ENCODE measurements around the gene AK5.

The AK5 gene

GRCh38 chr1:77473690-77474089, 191.9 kb downstream of the AK5 start:
- H3K9me3 ChIP-seq (ENCODE audit: insufficient read depth, low read depth, low read length), result no peaks in the 10 kb centered on the region
- no peaks in the 10 kb centered on the region for H3K79me2 ChIP-seq (ENCODE audit: insufficient read depth, low read length)
- H3K9me2 ChIP-seq (replicated peaks; ENCODE audit: low read depth, low read length), result no peaks in the 10 kb centered on the region
- TF ChIP-seq EZH2phosphoT487 (IDR thresholded peaks at IDR 0.05; ENCODE audit: borderline replicate concordance) (no peak), CTCF (conservative IDR thresholded peaks at IDR 0.05; ENCODE audit: low read length) (no peak)
- H3K27me3 ChIP-seq (ENCODE audit: insufficient read depth, low read length, poor library complexity, severe bottlenecking), result no peaks in the 10 kb centered on the region
- H3K9ac ChIP-seq (ENCODE audit: low read depth, low read length, poor library complexity, severe bottlenecking), result no peak overlapping the region
- no peaks in the 10 kb centered on the region for H3K36me3 ChIP-seq (ENCODE audit: insufficient read depth, low read length)
- no peak overlapping the region for H3K4me3 ChIP-seq (ENCODE audit: low read length, poor library complexity, severe bottlenecking)
- no peaks in the 10 kb centered on the region for H3K4me1 ChIP-seq (ENCODE audit: insufficient read depth, low read length, poor library complexity, severe bottlenecking)
- H3K4me2 ChIP-seq (ENCODE audit: low read depth, low read length, poor library complexity, severe bottlenecking), result no peak overlapping the region
- H4K20me1 ChIP-seq (ENCODE audit: insufficient read depth, low read length, poor library complexity, severe bottlenecking), result no peaks in the 10 kb centered on the region
- no peak overlapping the region for H2AFZ ChIP-seq (ENCODE audit: low read length)
- no peaks in the 10 kb centered on the region for H3F3A ChIP-seq (ENCODE audit: low read depth)

GRCh38 chr1:77475641-77476040, 193.8 kb downstream of the AK5 start:
- H3K4me3 ChIP-seq (ENCODE audit: low read length, poor library complexity, severe bottlenecking), result no peak overlapping the region
- H3K9ac ChIP-seq (ENCODE audit: low read depth, low read length, poor library complexity, severe bottlenecking), result no peak overlapping the region

DNA sequence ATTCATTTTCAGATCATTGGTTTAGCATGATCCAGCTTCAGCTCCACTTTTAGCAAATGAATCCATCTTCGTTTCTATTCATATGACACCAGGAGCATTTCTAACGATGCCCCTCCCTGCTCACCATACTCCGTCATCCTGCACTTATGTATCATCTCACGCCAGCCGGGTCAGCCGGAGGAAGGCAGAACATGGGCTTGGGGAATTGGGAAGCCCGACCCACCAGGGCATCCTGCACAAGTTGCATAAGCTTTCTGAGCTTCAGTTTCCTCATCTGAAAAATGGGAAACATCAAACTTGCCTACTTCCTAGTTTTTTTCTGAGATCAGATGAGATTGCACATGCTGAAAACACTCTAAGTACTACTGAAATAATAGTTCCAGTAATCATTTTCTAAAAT, 194.7 kb downstream of the AK5 start:
- Histone ChIP-seq H3K36me3 (ENCODE audit: insufficient read depth, low read length) (no peaks in the 10 kb centered on the region), H3F3A (ENCODE audit: low read depth) (no peaks in the 10 kb centered on the region), H3K9ac (ENCODE audit: low read depth, low read length, poor library complexity, severe bottlenecking) (no peak overlapping the region), H3K79me2 (ENCODE audit: insufficient read depth, low read length) (no peaks in the 10 kb centered on the region), H4K20me1 (ENCODE audit: insufficient read depth, low read length, poor library complexity, severe bottlenecking) (no peaks in the 10 kb centered on the region), H3K4me3 (ENCODE audit: low read length, poor library complexity, severe bottlenecking) (no peak overlapping the region), H3K9me3 (ENCODE audit: insufficient read depth, low read depth, low read length) (no peaks in the 10 kb centered on the region), H3K9me2 (replicated peaks; ENCODE audit: low read depth, low read length) (no peaks in the 10 kb centered on the region), H3K4me2 (ENCODE audit: low read depth, low read length, poor library complexity, severe bottlenecking) (no peak overlapping the region), H3K4me1 (ENCODE audit: insufficient read depth, low read length, poor library complexity, severe bottlenecking) (no peaks in the 10 kb centered on the region), H3K27me3 (ENCODE audit: insufficient read depth, low read length, poor library complexity, severe bottlenecking) (no peaks in the 10 kb centered on the region), H2AFZ (ENCODE audit: low read length) (no peak overlapping the region)
- TF ChIP-seq EZH2phosphoT487 (IDR thresholded peaks at IDR 0.05; ENCODE audit: borderline replicate concordance), result no peak
- no peak for TF ChIP-seq CTCF (conservative IDR thresholded peaks at IDR 0.05; ENCODE audit: low read length)

More at GRCh38 chr1:77475641-77476040, 193.8 kb downstream of the AK5 start:
- Histone ChIP-seq H2AFZ (ENCODE audit: low read length) (no peak overlapping the region), H3K79me2 (ENCODE audit: insufficient read depth, low read length) (no peaks in the 10 kb centered on the region), H3K36me3 (ENCODE audit: insufficient read depth, low read length) (no peaks in the 10 kb centered on the region), H3K4me1 (ENCODE audit: insufficient read depth, low read length, poor library complexity, severe bottlenecking) (no peaks in the 10 kb centered on the region), H4K20me1 (ENCODE audit: insufficient read depth, low read length, poor library complexity, severe bottlenecking) (no peaks in the 10 kb centered on the region), H3K27me3 (ENCODE audit: insufficient read depth, low read length, poor library complexity, severe bottlenecking) (no peaks in the 10 kb centered on the region), H3K9me2 (replicated peaks; ENCODE audit: low read depth, low read length) (no peaks in the 10 kb centered on the region), H3K4me2 (ENCODE audit: low read depth, low read length, poor library complexity, severe bottlenecking) (no peak overlapping the region), H3K9me3 (ENCODE audit: insufficient read depth, low read depth, low read length) (no peaks in the 10 kb centered on the region), H3F3A (ENCODE audit: low read depth) (no peaks in the 10 kb centered on the region)
- TF ChIP-seq EZH2phosphoT487 (IDR thresholded peaks at IDR 0.05; ENCODE audit: borderline replicate concordance), result no peak
- TF ChIP-seq CTCF (conservative IDR thresholded peaks at IDR 0.05; ENCODE audit: low read length), result no peak

All from Loucy (cell line).